ENCODE data around the gene KIAA1614.
A peak's percentile ranks its signal among the peaks of the same experiment; 100 is the strongest.

Gene KIAA1614

GRCh38 chr1:180935326-180936109 is 22.8 kb downstream of the KIAA1614 start:
- peak; percentile 28 for DNase-seq (ENCODE audit: low read depth)
- TF ChIP-seq CTCF (IDR thresholded peaks at IDR 0.05; ENCODE audit: insufficient read depth, low read depth, low read length, missing control alignments) = no peak
- no peak overlapping the region for H3K4me3 ChIP-seq (ENCODE audit: low read depth, low read length)

- no peak for DNase-seq (ENCODE audit: low read depth)
- TF ChIP-seq CTCF (IDR thresholded peaks at IDR 0.05; ENCODE audit: insufficient read depth, low read depth, low read length, missing control alignments) = no peak
Measured at GRCh38 chr1:180936110-180937011, 23.7 kb downstream of the KIAA1614 start.

DNA sequence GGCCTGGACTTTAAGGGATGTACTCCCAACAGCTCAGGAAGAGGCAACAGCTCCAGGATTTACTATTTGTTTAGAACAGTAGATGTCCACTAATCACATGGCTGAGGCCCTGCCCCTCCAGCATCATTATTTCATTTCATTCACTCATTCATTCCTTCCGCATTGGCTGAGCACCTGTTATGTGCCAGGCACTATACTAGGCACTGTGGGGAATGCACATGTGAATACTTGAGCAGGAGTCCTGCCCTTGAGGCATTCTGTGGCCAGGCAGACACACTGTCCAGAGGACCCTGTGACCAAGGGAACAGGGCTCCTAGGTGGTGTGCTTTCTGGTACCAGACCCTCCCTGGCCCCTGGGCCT is 24.3 kb downstream of the KIAA1614 start:
- no peak for TF ChIP-seq CTCF (IDR thresholded peaks at IDR 0.05; ENCODE audit: insufficient read depth, low read depth, low read length, missing control alignments)

More at GRCh38 chr1:180936110-180937011, 23.7 kb downstream of the KIAA1614 start:
- no peak overlapping the region for H3K4me3 ChIP-seq (ENCODE audit: low read depth, low read length)

GRCh38 chr1:180937624-180938225 is 25.0 kb downstream of the KIAA1614 start:
- H3K4me3 ChIP-seq (ENCODE audit: low read depth, low read length) = no peak overlapping the region
- TF ChIP-seq CTCF (IDR thresholded peaks at IDR 0.05; ENCODE audit: insufficient read depth, low read depth, low read length, missing control alignments) = no peak
- no peak for DNase-seq (ENCODE audit: low read depth)

More for the DNA sequence above, 24.3 kb downstream of the KIAA1614 start:
- no peak overlapping the region for H3K4me3 ChIP-seq (ENCODE audit: low read depth, low read length)
- no peak for DNase-seq (ENCODE audit: low read depth)

DNA sequence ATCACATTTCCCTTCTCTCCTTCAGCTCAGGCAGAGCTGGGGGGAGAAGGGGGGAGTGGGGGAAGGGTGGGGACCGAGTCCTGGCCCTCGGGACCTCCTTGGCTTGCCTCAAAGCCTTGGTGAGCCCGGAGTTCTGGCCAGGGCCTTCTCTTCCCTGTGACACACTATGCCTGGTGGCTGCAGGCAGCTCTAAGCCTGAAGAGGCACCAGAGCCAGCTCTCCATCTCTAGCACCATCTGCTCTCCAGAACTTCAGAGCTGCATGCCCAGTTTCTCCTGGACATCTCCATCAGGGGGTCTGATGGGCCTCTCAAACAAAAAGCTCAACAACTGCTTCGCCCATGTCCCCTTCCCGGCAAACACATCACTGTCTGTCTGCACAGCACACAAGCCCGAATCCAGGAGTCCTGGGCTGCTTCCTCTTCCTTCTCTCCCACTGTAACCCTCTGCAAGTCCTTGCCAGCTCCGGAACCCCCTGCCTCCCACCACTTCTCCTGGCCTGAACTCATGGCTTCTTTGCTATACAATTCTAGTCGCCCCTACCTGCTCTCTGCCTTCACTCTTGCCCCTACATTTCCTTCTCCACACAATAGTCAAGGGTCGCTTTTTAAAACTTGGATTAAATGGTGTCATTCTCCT is 26.5 kb downstream of the KIAA1614 start:
- H3K4me3 ChIP-seq (ENCODE audit: low read depth, low read length) = no peak overlapping the region
- TF ChIP-seq CTCF (IDR thresholded peaks at IDR 0.05; ENCODE audit: insufficient read depth, low read depth, low read length, missing control alignments) = no peak
- DNase-seq (ENCODE audit: low read depth) = no peak

DNA sequence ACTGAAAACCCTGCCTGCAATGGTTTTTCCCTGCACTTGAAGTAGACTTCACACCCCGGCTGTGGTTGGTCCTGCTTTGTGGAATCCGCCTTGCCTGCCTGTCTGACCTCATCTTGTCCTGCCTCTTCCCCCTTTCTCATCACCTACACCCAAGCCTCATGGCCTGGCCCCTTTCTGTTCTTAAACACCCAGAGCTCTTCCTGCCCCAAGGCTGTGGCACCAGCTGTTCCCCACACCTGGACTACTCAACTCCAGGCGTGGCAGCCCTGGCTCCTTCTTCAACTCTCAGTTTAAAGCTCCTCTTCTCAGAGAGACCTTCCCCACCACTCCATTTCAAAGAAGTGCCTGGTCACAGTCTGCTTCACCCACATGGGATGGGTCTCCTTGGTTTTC is 27.0 kb downstream of the KIAA1614 start:
- DNase-seq (ENCODE audit: low read depth) = no peak
- no peak for TF ChIP-seq CTCF (IDR thresholded peaks at IDR 0.05; ENCODE audit: insufficient read depth, low read depth, low read length, missing control alignments)
- no peak overlapping the region for H3K4me3 ChIP-seq (ENCODE audit: low read depth, low read length)

All from GM12865 (cell line).